Non-pigmented ciliary epithelial cell (primary cell): Measurements from ENCODE around the gene IMMP2L.

Source experiments
- DNase-seq: peaks from one replicate; pipeline ENCODE4 v3.0.0-alpha.2; 2010; ENCODE audit warnings: low read depth

Gene IMMP2L

DNA sequence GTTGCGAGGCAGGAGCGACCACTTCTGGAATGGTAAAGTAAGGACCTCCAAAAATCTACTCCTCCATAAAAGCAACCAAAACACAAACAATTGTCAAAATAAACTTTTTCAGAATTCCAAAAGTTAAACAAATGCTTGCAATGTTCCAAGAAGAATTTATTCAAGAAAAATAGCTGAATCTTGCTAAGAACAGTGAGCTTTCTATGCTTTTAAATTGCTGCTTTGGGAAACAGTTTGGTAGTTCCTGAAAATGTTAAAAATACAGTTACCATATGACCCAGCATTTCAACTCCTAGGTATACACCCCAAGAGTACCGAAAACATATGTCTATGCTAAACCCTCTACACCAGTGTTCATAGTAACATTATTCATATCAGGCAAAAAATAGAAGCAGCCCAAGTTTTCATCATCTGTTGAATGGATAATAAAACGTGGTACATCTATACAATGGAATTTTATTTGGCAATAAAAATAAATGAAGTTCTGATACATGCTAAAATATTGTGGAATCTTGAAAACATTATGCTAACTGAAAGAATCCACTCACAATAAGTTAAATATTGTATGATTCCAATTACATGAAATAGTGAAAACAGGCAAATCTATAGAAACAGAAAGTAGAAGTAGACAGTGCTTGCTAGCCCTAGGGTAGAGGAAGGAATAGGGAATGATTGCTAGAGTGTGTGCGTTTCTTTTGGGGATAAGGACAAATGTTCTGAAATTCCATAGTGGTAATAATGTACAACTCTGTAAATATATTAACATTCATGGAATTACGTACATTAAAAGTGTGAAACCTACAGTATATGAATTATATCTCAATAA lies 414.4 kb downstream of the IMMP2L start:
- DNase-seq: no peak

DNA sequence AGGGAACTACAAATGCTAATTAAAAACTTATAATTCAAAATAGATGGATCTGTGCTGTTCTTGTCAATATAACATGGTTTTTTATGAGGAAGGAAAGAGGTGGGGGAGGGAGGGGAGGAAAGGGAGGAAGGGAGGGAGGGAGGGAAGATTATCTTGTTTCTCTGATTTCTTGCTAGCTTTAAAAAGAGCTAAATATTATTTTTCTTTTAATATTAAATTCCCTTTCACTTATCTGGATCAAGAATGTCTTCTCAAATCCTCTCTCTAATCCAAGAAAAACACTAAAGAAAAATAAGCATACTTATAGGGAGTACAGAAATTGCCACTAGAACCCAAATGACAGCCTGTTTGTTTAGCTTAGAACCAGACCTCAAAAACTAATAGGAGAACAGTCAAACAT lies 416.2 kb downstream of the IMMP2L start:
- no peak for DNase-seq

DNA sequence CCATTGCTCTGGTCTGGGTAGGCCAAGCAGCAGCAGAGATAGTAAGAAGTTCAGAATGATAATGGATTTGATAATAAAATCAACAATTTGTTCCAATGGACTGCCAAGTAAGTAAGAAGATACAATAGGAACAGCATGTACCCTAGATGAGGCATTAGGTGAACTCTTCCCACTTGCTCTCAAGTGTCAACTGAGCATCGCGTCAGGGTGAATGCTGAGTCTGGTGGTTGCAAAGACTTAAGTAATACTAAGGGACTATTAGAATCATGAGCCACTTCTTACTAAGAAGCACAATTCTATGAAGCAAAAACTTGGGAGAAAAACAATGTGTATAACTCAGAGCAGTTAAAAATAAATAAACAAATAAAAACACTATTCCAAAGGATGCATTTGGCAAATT lies 416.8 kb downstream of the IMMP2L start:
- DNase-seq: no peak

DNA sequence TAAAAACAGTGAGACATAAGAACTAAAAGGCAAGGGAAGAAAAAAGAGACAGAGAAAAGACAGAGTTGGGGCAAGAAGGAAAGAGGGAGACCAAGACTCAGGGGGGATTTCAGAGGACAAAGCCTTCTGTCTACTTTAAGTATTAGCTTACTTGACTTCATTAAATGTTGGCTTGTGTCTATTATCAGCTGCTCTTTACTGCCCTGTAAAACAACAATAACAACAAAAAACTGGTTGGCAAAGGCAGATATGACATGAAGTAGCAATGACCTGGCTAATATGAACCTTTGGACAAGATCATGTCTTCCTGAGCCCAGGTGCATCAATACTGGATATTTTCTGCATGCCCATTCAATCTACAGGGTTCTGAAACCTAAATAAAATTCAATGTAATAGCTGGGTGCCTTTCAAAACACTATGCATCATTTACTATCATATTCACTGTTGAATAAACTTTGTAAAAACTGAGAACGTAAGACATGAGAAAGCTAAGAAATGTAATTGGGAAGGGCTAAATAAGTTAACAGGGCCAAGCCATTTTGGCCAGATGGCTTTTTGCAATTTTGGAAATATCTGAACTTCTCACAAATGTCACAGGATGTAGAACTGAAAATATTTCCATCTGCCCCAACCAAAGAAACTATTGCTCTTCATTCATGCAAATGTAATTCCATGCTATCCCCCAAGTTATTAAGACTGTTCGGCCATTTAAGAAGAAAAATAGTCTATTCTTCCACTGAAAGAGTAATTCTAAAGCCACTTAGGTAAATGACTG lies 422.0 kb downstream of the IMMP2L start:
- no peak for DNase-seq

- DNase-seq: no peak
Measured at GRCh38 chr7:111138586-111138985, 423.7 kb downstream of the IMMP2L start.

GRCh38 chr7:111138193-111138569 lies 424.1 kb downstream of the IMMP2L start:
- no peak for DNase-seq

DNA sequence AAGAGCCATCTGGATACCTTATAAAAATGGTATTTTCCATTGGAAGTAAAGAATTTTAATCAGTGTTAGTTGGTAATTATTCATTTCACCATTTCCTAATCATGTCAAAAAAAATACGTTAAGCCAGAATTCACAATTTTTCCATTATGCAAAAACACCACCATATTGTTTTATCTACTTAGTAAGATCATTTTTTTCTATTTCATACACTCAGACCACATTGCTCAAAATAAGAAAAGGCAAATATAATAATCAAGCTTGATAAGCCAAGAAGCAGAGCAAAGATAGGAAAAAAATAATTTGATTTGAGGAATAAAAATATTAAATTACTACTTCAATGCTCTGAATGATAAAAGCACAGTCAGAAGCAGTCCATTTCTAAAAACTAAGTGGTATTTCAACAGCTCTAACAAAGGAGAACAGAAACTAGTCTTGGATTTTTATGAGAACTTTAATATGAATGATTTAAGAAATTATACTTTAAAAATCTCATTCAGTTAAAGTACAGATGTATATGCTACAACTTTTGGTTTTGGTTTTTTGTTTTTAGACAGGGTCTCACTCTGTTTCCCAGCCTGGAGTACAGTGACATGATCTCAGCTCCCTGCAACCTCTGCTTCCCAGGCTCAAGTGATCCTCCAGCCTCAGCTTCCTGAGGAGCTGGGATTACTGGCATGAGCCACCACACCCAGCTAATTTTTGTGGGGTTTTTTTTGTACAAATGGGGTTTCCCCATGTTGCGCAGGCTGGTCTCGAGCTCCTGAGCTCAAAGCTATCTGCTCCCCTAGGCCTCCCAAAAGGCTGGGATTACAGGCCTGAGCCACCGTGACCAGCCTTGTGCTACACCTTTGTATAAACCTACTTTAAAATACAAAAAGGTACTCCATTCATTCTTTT lies 424.7 kb downstream of the IMMP2L start:
- no peak for DNase-seq

DNA sequence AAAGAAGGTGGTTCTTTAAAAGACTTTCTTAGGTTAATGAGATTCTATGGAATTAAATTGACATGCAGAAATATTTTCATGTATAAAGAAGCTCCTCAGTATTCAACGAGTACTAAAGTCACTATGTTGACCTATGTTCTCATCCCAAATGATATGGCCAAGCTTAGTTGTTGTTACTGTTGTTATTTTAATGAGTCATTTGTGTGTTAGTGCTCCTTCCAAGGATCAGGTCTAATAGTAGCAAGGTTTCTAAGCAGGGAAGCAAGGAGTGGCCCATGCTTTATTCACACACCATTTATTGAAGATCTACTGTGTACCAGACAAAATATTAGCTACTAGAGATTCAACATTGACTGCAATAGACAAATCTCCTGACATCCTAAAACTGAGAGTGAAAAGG lies 429.5 kb downstream of the IMMP2L start:
- no peak for DNase-seq

DNA sequence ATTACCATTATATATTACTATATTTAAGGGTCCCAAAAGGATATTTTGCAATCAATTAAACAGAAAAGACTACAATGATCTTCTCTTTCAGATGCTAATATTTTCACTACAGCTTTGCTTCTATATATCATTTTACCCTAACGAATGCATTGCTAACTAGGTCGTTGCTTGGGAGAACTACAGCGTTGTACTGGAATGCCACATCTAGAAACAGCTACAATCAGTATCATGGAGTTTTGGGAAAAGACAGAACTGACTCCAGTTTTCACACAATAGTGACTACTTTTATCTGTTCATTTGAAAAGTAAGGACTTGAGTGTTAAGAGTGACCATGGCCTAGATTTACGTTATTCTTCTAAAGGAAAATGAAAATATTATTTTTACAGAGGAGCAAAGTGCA lies 432.9 kb downstream of the IMMP2L start:
- no peak for DNase-seq

- no peak for DNase-seq
Measured at GRCh38 chr7:111126987-111127386, 435.3 kb downstream of the IMMP2L start.

DNA sequence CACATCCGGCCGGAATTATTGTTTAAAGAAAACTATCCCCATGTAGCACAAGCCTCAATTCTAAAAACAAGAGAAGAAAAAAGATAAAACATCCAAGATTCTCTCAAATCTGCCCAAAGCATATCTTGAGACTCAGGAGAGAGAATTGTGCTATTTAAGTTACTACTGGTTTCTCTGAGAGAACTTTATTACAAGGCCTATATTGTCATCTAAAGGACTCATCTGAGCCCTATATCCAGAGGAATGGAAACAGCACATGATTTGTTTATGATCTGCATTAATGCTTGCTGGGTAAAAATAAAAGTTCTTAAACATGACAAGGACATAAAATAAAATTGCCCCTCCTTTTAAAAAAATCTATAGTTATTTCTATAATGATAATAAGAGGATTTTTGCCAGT lies 446.3 kb downstream of the IMMP2L start:
- no peak for DNase-seq

- no peak for DNase-seq
Measured at GRCh38 chr7:111113263-111114017, 448.9 kb downstream of the IMMP2L start.

- no peak for DNase-seq
Measured at GRCh38 chr7:111112439-111112838, 449.9 kb downstream of the IMMP2L start.

DNA sequence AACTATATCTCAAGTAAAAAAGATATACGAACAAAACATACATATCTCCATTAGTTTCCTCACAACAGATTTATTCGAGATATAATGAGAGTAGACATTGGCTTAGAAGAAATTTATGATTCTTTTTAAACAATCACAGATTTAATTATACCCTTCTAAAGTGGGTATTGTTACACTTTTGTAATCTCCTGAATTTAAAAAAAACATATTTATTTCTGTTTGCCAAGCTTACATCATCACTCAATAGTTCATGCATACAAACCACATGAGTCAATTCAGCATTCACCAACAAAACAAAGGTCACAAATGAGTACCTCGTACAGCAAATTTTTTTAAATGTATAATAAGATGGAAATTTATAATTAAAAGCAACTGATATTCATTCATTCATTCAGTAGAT lies 453.8 kb downstream of the IMMP2L start:
- no peak for DNase-seq

DNA sequence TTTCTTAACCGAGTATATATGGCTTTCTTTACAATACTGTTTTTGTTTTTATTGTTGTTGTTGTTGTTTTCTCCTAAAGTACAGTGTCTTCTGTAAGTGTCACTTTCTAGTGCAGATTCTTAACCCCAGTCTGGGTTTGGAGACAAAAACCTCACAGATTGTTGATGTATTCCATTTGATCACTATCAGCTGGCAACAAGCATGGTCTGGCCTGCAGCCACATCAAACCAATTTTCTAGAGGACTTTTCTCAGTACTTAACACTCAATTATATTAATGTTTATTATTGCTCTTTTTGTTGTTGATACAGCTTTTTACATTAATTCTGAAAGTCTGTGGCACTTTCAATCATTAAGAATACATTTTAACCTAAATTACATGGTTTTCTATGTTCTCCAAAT lies 454.3 kb downstream of the IMMP2L start:
- no peak for DNase-seq

DNA sequence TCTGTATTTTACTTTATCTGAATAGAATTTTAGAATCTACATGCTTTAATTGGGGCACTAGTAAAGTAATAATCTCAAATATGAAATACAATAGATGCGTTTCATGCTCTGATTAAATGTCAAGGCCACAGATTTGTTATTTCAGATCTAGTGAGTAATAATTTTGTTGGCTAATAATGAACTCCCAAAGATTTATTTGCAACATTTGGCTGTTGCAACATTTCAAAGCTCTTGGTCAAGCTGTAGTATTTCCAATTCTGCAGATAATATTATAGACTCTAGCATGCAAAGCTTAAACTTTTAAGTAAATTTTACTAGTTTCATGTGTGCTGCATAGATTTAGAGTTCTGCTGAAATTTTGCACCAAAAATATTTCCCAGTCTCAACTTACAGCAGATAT lies 454.7 kb downstream of the IMMP2L start:
- DNase-seq: no peak

DNA sequence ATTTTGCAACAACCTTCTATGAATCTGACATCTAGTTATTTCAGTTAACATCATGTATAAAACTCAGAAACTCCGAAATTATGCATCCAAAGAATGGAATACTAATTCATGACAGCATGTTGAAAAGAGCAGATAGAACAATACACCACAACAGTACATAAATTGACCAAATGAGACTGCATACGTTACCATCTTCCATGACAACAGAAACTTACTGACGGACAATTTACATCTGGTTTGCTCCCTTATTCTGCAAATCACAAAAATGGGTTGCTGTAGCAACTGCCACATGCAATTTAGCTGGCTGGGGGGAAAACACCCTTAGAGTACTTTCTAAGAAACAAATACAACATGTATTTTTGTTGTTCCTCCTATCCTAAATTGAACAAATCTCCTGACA lies 457.0 kb downstream of the IMMP2L start:
- DNase-seq: no peak

DNA sequence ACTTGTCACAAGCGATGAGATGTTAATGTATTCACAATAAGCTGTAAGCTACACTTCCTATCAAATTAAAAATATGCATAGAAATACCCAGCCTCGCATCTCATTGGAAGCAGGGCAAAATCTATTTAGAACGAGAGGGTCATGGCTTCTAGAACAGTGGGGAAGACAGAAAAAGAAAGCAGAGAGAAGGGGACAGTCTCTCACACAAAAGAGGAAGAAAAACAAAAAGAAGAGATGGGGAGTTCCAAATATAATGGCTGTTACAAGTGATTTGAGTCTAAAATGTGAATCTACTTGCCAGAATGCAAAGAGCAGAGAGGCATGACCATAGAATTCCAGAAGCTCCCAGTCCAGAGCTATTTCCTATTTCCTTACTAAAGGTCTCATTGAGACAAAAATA lies 457.6 kb downstream of the IMMP2L start:
- no peak for DNase-seq

DNA sequence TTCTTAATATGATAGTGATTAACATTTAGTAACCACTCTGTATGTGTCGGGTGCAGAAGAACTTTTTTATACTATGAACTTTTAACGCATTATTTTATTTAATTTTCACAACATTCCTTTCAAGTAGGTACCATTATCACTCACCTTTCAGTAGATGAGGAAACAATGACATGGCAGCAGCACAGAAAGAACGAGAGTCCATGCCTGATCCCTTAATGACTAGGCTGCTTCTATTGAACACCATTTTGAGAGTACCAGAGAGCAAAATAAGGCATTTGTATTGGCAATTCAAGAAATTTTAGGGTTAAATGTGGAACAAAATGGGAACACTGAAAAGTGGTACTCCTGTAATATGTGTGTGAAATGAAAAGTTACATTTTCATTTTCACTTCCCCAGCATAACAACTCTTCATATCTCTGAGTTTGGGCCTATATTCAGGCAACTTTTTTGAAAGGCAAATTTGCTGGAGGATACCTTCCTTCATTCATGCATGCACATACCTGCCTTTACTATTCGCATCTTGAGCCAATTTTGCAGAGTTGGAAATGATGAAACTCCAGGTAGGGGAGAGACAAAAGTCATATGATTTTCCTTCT lies 458.5 kb downstream of the IMMP2L start:
- no peak for DNase-seq

- DNase-seq: no peak
Measured at GRCh38 chr7:111103136-111103535, 459.2 kb downstream of the IMMP2L start.

- no peak for DNase-seq
Measured at GRCh38 chr7:111101856-111102646, 460.2 kb downstream of the IMMP2L start.
